ENCODE measurements around the gene MAPK12. TPM values are rescaled to one million over a fixed set of nuclear protein-coding genes. Genes with fewer than 3 reads are reported as not detected.

Gene MAPK12
- total and polyA plus RNA-seq, 9 of the 15 experiments (the other 6 are each of a cell fraction or from before 2014, with no cell fraction given), result 0.79 to 71.5 (median 32.8) TPM

- Histone ChIP-seq H3K27me3 (ENCODE audit: control insufficient read depth in 2 of 2, insufficient read depth in 2 of 2, low read length in 2 of 2) (no peaks in the 10 kb centered on the region), H4K20me1 (replicated peaks; ENCODE audit: control insufficient read depth, insufficient read depth, low read length) (no peaks in the 10 kb centered on the region), H3K79me2 (ENCODE audit: control insufficient read depth, insufficient read depth, low read length) (no peaks in the 10 kb centered on the region), H3K9ac (ENCODE audit: insufficient read depth in 1 of 2, low read depth in 2 of 2, low read length in 2 of 2) (no peak overlapping the region; a peak in 1 of 4 replicates), H3K4me3 (no peak overlapping the region), H3K9me3 (replicated peaks; ENCODE audit: control insufficient read depth, insufficient read depth, low read depth, low read length) (no peaks in the 10 kb centered on the region), H3K36me3 (ENCODE audit: control insufficient read depth, insufficient read depth, low read length) (peaks cover 38% of the 10 kb centered on the region; the same call in 1 of the 3 replicates), H2AFZ (ENCODE audit: low read depth, low read length) (no peak overlapping the region), H3K4me1 (replicated peaks in 1 of 2; ENCODE audit: control insufficient read depth in 2 of 2, insufficient read depth in 2 of 2, low read length in 2 of 2) (peaks cover 0 to 23% of the 10 kb centered on the region in 2 experiments; a peak in 1 of 5 replicates), H3K4me2 (ENCODE audit: insufficient read depth, low read length) (no peak overlapping the region), H3K27ac (ENCODE audit: extremely low read depth, low read depth, low read length) (no peak overlapping the region), H3K9me1 (ENCODE audit: control insufficient read depth, insufficient read depth, low read length) (no peaks in the 10 kb centered on the region)
- FAIRE-seq (no peak), DNase-seq (ENCODE audit: extremely low read depth in 1 of 4, low spot score in 3 of 4) (no peak), ATAC-seq (no peak)
- TF ChIP-seq ZNF449 (CRISPR knock-in tag; IDR thresholded peaks at IDR 0.05) (no peak), TAF7 (tag; IDR thresholded peaks at IDR 0.05) (no peak), MTA1 (IDR thresholded peaks at IDR 0.05; ENCODE audit: borderline replicate concordance) (no peak), CHCHD3 (CRISPR knock-in tag; IDR thresholded peaks at IDR 0.05) (no peak), ZC3H4 (CRISPR knock-in tag; IDR thresholded peaks at IDR 0.05; ENCODE audit: borderline replicate concordance) (no peak), RBM34 (IDR thresholded peaks at IDR 0.05; ENCODE audit: borderline replicate concordance, insufficient read depth, low read length) (no peak), ZFP1 (CRISPR knock-in tag; IDR thresholded peaks at IDR 0.05) (no peak), RFX7 (CRISPR knock-in tag; IDR thresholded peaks at IDR 0.05) (no peak), E2F1 (CRISPR knock-in tag; IDR thresholded peaks at IDR 0.05) (no peak), ZNF77 (CRISPR knock-in tag; IDR thresholded peaks at IDR 0.05) (no peak), RBM14 (IDR thresholded peaks at IDR 0.05; ENCODE audit: borderline replicate concordance, insufficient read depth, low read depth, low read length) (no peak), XRCC3 (IDR thresholded peaks at IDR 0.05) (no peak), ZFX (CRISPR knock-in tag; IDR thresholded peaks at IDR 0.05) (no peak), ESRRA (IDR thresholded peaks at IDR 0.05; ENCODE audit: borderline replicate concordance, low read depth) (no peak)
- ChIA-PET POLR2A (no interaction called here), CTCF (ENCODE audit: low intra/inter-chr PET ratio) (no interaction called here)
- in situ Hi-C loops (cut with MboI), result no loop called here
- 85% methylated on average over 7 of the region's 21 CpGs for WGBS (ENCODE audit: insufficient coverage, low coverage, missing lambda C conversion rate)
- intact Hi-C loops (cut with micrococcal nuclease), result no loop called here
- BruUV-seq (replicated peaks), result no TSS peak
These were observed 24.8 kb upstream of the MAPK12 start for GRCh38 chr22:50286275-50286674.
